ENCODE data around the gene SLC25A21. TPM values are rescaled to one million over a fixed set of nuclear protein-coding genes. Genes with fewer than 3 reads are reported as not detected.

SLC25A21 gene
- total RNA-seq, 1 experiment from 2014 or later, result 1.4 TPM

DNA sequence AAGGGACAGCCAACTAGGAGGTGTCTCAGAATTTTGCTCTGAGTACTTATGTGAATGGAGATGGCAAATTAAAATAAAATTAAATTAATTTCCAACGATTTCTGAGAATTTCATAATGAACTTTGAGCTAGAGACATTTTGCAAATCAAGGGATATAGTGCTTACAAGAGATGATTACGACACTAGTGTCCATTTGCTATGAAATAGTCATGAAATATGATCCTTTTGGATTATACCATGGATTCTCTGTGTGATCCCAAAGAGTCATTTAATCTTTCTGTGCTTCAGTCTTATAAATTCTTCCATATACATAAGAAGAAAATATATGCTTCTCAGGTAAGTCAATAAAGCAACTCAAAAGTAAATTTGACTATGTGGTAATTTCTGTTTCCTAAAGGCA, 240.6 kb downstream of the SLC25A21 start:
- ChIA-PET POLR2A (no interaction called here), CTCF (no interaction called here)
- Mint-ChIP-seq H3K27ac (ENCODE audit: low read depth, unreplicated experiment) (no peak overlapping the region), H3K4me1 (ENCODE audit: insufficient read depth, unreplicated experiment) (peaks cover 6% of the 10 kb centered on the region), H3K4me3 (ENCODE audit: unreplicated experiment) (no peak overlapping the region), H3K36me3 (ENCODE audit: insufficient read depth, unreplicated experiment) (no peaks in the 10 kb centered on the region), H3K27me3 (ENCODE audit: insufficient read depth, unreplicated experiment) (no peaks in the 10 kb centered on the region), H3K9me3 (ENCODE audit: unreplicated experiment) (no peaks in the 10 kb centered on the region)
- no peak for DNase-seq (ENCODE audit: unreplicated experiment)
- intact Hi-C loops (cut with micrococcal nuclease), result no loop called here
- TF ChIP-seq, protein P1, sequence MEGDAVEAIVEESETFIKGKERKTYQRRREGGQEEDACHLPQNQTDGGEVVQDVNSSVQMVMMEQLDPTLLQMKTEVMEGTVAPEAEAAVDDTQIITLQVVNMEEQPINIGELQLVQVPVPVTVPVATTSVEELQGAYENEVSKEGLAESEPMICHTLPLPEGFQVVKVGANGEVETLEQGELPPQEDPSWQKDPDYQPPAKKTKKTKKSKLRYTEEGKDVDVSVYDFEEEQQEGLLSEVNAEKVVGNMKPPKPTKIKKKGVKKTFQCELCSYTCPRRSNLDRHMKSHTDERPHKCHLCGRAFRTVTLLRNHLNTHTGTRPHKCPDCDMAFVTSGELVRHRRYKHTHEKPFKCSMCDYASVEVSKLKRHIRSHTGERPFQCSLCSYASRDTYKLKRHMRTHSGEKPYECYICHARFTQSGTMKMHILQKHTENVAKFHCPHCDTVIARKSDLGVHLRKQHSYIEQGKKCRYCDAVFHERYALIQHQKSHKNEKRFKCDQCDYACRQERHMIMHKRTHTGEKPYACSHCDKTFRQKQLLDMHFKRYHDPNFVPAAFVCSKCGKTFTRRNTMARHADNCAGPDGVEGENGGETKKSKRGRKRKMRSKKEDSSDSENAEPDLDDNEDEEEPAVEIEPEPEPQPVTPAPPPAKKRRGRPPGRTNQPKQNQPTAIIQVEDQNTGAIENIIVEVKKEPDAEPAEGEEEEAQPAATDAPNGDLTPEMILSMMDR (IDR thresholded peaks at IDR 0.05; ENCODE audit: unreplicated experiment), result no peak
- BruUV-seq (replicated peaks), result no TSS peak

DNA sequence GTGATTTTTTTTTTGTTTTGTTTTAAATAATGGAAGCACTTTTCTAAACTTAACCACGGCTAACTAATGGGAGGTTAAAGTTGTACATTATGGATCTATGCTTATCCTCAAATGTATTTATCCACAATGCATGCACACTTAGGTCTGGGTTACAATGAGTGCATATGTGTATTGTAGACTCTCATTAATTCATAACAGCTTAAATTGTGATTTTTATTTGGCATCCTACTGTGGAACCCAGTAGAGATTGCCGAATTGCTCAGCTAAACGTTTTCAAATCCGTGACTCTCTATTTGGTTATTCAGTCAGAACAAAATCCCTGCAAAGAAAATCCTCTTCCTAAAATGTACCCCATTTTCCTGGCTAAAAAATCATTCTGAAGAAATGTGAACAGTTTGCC, 244.0 kb downstream of the SLC25A21 start:
- no peaks in the 10 kb centered on the region for H3K36me3 Mint-ChIP-seq (ENCODE audit: insufficient read depth, unreplicated experiment)
- no TSS peak for BruUV-seq (replicated peaks)
- intact Hi-C loops (cut with micrococcal nuclease), result no loop called here
- no peaks in the 10 kb centered on the region for H3K27me3 Mint-ChIP-seq (ENCODE audit: insufficient read depth, unreplicated experiment)
- H3K27ac Mint-ChIP-seq (ENCODE audit: low read depth, unreplicated experiment), result no peak overlapping the region
- ChIA-PET CTCF (no interaction called here), POLR2A (interaction anchor here (0.7 kb wide), 1 partner anchor 184 kb away, joined by 3 read pairs; no protein-coding TSS in a partner anchor)
- peaks cover 6% of the 10 kb centered on the region for H3K4me1 Mint-ChIP-seq (ENCODE audit: insufficient read depth, unreplicated experiment)
- H3K9me3 Mint-ChIP-seq (ENCODE audit: unreplicated experiment), result no peaks in the 10 kb centered on the region
- DNase-seq (ENCODE audit: unreplicated experiment), result no peak
- H3K4me3 Mint-ChIP-seq (ENCODE audit: unreplicated experiment), result no peak overlapping the region
- TF ChIP-seq, protein P1 (IDR thresholded peaks at IDR 0.05; ENCODE audit: unreplicated experiment), result no peak

DNA sequence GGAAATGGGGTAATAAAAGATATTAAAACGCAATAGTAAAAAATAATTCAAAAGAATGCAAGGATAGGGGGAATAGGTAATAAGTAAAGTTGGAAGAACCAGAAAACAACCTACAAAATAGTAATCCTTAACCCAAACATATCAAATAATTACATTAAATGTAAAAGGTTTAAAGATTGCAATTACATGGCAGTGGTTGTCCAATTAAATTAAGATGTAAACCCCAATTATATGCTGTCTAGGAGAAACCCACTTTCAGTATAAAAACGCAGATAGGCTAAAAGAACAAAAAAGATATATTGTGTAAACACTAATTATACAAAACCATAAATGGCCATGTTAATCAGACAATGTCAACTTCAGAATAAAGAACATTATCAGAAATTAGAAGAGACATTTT, 247.3 kb downstream of the SLC25A21 start:
- no peak for DNase-seq (ENCODE audit: unreplicated experiment)
- TF ChIP-seq, protein P1 (IDR thresholded peaks at IDR 0.05; ENCODE audit: unreplicated experiment), result no peak
- ChIA-PET CTCF (interaction anchor here (0.6 to 1.5 kb wide), 4 partner anchors 16 to 831 kb away, joined by 3 to 5 read pairs (median 4); no protein-coding TSS in a partner anchor), POLR2A (interaction anchor here (0.6 to 1.2 kb wide), 2 partner anchors 8 to 272 kb away, joined by 3 read pairs; no protein-coding TSS in a partner anchor)
- no peaks in the 10 kb centered on the region for H3K36me3 Mint-ChIP-seq (ENCODE audit: insufficient read depth, unreplicated experiment)
- intact Hi-C loops (cut with micrococcal nuclease), result no loop called here
- no peaks in the 10 kb centered on the region for H3K27me3 Mint-ChIP-seq (ENCODE audit: insufficient read depth, unreplicated experiment)
- H3K9me3 Mint-ChIP-seq (ENCODE audit: unreplicated experiment), result no peaks in the 10 kb centered on the region
- H3K4me1 Mint-ChIP-seq (ENCODE audit: insufficient read depth, unreplicated experiment), result no peaks in the 10 kb centered on the region
- H3K27ac Mint-ChIP-seq (ENCODE audit: low read depth, unreplicated experiment), result no peak overlapping the region
- H3K4me3 Mint-ChIP-seq (ENCODE audit: unreplicated experiment), result no peak overlapping the region
- BruUV-seq (replicated peaks), result no TSS peak

DNA sequence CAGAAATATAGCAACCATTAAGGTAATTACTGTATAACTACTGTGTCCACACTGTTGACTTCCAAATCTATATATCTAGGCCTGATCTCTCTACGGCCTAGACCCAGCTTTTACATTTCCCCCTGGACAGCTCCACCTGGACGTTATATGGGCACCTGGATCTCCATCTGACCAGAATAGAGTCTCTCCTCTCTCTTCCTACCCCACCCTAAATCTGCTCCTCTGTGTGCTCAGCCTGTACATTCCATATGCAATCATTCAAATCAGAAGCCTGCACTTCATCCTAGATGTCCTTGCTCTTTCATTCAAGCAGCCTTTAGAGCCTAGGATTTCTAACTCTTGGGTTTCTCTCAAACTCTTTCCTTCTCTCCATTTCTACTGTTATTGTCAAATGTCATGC, 255.7 kb downstream of the SLC25A21 start:
- BruUV-seq (replicated peaks), result no TSS peak
- no peaks in the 10 kb centered on the region for H3K9me3 Mint-ChIP-seq (ENCODE audit: unreplicated experiment)
- DNase-seq (ENCODE audit: unreplicated experiment), result no peak
- no peak overlapping the region for H3K27ac Mint-ChIP-seq (ENCODE audit: low read depth, unreplicated experiment)
- ChIA-PET CTCF (interaction anchor here (0.6 to 0.7 kb wide), 2 partner anchors 255 to 491 kb away, joined by 3 read pairs; no protein-coding TSS in a partner anchor), POLR2A (interaction anchor here (1.2 kb wide), 1 partner anchor 9 kb away, joined by 3 read pairs; no protein-coding TSS in a partner anchor)
- intact Hi-C loops (cut with micrococcal nuclease), result no loop called here
- H3K36me3 Mint-ChIP-seq (ENCODE audit: insufficient read depth, unreplicated experiment), result no peaks in the 10 kb centered on the region
- no peaks in the 10 kb centered on the region for H3K4me1 Mint-ChIP-seq (ENCODE audit: insufficient read depth, unreplicated experiment)
- no peak overlapping the region for H3K4me3 Mint-ChIP-seq (ENCODE audit: unreplicated experiment)
- TF ChIP-seq, protein P1 (IDR thresholded peaks at IDR 0.05; ENCODE audit: unreplicated experiment), result no peak
- H3K27me3 Mint-ChIP-seq (ENCODE audit: insufficient read depth, unreplicated experiment), result no peaks in the 10 kb centered on the region

All from MCF 10A (cell line).